H1 (cell line): ENCODE measurements around the gene SLC51B. TPM values are rescaled to one million over a fixed set of nuclear protein-coding genes. Genes with fewer than 3 reads are reported as not detected.

ENCODE experiments used
- CTCF ChIP-seq, 3 experiments: IDR thresholded peaks; 1 replicate in 2 of 3; 2 replicates in 1 of 3; pipeline versions ENCODE4 v1.5.1 to v1.6.1; 2011; ENCODE audit warnings: low read length in 3 of 3, mild to moderate bottlenecking in 3 of 3, inconsistent platforms in 2 of 3, low read depth in 1 of 3, moderate library complexity in 1 of 3; ENCODE audit not compliant: insufficient read depth in 1 of 3; ENCODE audit errors: control extremely low read depth in 1 of 3
- RAD21 ChIP-seq, 2 experiments: IDR thresholded peaks in 1 of 2; conservative IDR thresholded peaks in 1 of 2; 2 replicates each; pipeline ENCODE4 v1.6.1; 2011; ENCODE audit warnings: low read depth in 2 of 2, low read length in 2 of 2, improper control_type of control experiment in 1 of 2, inconsistent platforms in 1 of 2, mild to moderate bottlenecking in 1 of 2, moderate library complexity in 1 of 2
- RBBP5 ChIP-seq: IDR thresholded peaks from 2 replicates; pipeline ENCODE4 v1.7.1; 2012; ENCODE audit warnings: low read depth, mild to moderate bottlenecking, inconsistent platforms, low read length, moderate library complexity, borderline replicate concordance
- polyA plus RNA-seq, 7 experiments: library from polyadenylated mRNA; depleted of rRNA in 3 of 7; stranded (reverse) in 5 of 7; unstranded in 2 of 7; fragments of >200 nt in 5 of 7; fragments of 200-250 nt in 2 of 7; gene quantifications; 1 replicate in 5 of 7; 2 replicates in 1 of 7; 4 replicates in 1 of 7; pipeline versions ENCODE4 v1.2.1 to v1.2.3, GENCODE V29; 2011 to 2013; ENCODE audit warnings: missing spikeins in 2 of 7, mixed read lengths in 2 of 7
- total RNA-seq: library from RNA; stranded (reverse); fragmentation: NEBNext Ultra II Directional; extraction: Animal tissue kit (Norgen Biotek cat#: 25700); gene quantifications from 2 replicates; pipeline ENCODE4 v1.2.1, GENCODE V29; 2021
- TF ChIP-seq, protein P1 (sequence below): IDR thresholded peaks from 2 replicates; pipeline ENCODE4 v1.6.1; 2011; ENCODE audit warnings: low read length, improper control_type of control experiment

SLC51B gene
- total and polyA plus RNA-seq, 2 of the 8 experiments (the other 6 are each of a cell fraction or from before 2014, with no cell fraction given), result not detected

GRCh38 chr15:65054333-65055200, 9.4 kb downstream of the SLC51B start (continued):
- TF ChIP-seq CTCF (IDR thresholded peaks at IDR 0.05; ENCODE audit: control extremely low read depth in 1 of 3, insufficient read depth in 1 of 3, low read depth in 1 of 3, low read length in 3 of 3) (peak; percentile 95 to 97 (median 97)), RBBP5 (no peak), RAD21 (IDR thresholded peaks at IDR 0.05 in 1 of 2, conservative IDR thresholded peaks at IDR 0.05 in 1 of 2; ENCODE audit: low read depth in 2 of 2, low read length in 2 of 2) (peak; percentile 96)
- TF ChIP-seq, protein P1, sequence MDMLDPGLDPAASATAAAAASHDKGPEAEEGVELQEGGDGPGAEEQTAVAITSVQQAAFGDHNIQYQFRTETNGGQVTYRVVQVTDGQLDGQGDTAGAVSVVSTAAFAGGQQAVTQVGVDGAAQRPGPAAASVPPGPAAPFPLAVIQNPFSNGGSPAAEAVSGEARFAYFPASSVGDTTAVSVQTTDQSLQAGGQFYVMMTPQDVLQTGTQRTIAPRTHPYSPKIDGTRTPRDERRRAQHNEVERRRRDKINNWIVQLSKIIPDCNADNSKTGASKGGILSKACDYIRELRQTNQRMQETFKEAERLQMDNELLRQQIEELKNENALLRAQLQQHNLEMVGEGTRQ, result no peak
